ENCODE results near the gene SPATA46.
A peak's percentile ranks its signal among the peaks of the same experiment; 100 is the strongest.
"Not testable (repeated sequence)": the region's sequence is repeated elsewhere in the genome, so short reads cannot be mapped to it uniquely, and the experiment has no call there.

The SPATA46 gene, protein sequence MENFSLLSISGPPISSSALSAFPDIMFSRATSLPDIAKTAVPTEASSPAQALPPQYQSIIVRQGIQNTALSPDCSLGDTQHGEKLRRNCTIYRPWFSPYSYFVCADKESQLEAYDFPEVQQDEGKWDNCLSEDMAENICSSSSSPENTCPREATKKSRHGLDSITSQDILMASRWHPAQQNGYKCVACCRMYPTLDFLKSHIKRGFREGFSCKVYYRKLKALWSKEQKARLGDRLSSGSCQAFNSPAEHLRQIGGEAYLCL

DNA sequence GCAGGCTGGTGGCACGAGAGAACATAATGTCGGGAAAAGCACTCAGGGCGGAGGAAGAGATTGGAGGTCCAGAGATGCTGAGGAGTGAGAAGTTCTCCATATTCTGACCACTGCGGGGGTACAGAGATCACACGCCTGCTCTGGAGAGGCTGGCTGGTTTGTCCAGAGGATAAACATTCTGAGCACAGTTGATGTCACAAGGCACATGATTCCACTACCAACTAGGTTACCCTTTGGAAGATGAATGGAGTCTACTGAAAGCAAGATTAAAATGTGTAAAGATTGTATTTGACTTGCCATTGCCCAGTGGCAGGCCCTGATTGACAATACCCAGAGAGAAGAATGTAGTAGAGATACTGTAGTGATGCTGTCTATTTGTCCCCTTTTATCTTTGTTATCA, at the start of gene SPATA46:
TSS of gene SPATA46 (minus strand) at position 164 of the 400 bp plus-strand sequence. CDS start at position 100, 64 bp downstream.
- DNase-seq: no peak

DNA sequence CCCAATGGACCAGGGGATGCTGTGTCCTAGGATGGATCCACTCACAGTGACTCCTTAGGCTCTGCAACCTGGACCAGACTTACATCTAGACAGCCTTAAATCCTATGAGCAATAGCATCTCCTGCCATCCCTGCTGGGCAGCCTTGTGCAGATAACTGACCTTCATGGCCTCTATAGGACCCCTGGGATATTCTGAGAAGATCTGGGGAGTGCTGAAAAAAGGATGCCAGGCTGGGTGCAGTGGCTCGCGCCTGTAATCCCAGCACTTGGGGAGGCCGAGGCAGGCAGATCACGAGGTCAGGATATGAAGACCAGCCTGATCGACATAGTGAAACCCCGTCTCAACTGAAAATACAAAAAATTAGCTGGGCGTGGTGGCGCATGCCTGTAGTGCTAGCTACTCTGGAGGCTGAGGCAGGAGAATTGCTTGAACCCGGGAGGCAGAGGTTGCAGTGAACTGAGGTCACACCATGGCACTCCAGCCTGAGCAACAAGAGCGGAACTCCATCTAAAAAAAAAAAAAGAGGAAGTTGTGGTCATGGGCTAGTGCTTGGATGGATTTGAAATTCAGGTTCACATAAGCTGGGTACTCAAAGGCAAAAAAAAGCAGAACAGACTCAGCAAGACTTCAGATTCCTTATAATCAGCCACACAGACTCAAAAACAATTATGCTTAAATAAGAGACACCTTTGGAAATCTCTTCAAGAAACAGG, 46.2 kb upstream of the SPATA46 start:
- no peak for DNase-seq

DNA sequence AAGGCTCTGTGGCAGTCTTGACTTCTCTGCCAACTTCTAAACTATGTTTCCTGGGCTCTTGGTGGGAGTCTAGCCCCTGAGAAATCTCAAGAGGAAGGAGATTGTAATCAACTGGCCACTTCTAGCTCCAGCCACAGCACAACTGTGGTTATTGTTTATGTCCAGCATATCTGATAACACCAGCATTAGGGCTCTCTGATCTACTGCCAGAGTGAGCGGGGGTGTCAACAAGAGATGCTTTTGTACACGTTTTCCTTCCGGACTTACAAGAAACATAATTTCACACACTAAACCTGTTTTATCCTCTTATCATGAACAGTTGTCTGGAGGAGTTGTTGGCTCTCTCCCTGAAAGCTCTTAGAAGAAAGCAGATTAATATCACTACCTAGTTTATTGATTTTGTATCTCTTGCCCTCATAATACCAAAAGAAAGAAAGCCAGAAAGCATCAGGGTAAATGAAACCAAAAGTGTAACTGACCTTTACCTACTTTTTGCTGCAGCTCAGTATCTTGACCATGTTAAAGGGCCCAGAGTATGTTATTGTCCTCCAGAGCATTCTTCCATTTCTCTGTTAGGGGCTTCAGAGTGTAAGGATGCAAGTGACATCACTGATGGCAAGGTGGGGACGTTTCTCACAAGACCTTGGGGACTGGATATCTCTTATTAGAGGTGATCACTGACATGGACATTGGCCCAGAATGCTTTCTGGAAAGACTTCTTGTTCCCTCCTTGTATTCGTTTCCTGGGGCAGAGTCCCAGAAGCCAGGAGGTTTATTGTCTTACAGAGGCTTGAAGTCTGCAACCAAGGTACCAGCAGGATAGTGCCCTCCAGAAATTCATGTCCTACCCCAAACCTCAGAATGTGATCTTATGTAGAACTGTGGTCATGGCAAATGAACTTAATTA, 44.9 kb upstream of the SPATA46 start:
- DNase-seq: no peak

DNA sequence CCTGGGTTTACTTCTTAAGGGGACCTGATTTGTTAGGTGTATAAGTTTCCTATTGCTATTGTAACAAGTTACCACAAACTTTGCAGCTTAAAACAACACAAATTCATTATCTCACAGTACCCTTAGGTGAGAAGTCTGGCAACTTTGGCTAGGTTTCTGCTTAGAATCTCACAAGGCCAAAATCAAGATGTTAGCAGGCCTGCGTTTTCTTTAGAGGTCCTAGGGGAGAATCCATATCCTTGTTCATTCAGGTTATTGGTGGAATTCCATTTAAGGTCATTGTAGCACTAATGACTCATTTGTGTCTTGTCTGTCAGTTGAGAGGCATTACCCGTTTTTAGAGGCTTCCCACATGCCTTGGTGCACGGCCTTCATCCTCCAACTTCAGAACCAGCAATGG, 43.5 kb upstream of the SPATA46 start:
- no peak for DNase-seq

DNA sequence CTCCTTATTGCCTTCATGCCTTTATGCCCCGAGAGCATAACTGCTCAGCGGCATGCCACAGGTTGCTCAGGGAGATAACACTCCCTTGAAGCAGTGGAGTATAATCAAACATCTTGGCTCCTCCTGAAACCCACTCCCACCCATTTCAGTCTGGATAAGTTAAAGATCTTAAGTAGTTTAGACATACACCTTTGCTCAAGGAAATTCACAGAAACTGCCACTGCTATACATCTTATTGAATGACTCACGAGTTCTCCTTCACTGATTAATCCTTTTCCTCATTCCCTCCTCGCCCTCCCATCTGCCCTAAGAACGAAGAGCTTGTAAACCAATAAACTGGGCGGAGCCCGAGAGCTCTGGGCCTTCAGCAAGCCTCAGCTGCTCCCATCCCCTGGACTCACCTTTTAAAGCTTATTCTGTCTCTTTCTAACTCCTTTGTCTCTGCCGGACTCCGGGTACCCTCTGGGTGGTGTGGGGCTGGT, 42.8 kb upstream of the SPATA46 start:
- not testable (repeated sequence) for DNase-seq

DNA sequence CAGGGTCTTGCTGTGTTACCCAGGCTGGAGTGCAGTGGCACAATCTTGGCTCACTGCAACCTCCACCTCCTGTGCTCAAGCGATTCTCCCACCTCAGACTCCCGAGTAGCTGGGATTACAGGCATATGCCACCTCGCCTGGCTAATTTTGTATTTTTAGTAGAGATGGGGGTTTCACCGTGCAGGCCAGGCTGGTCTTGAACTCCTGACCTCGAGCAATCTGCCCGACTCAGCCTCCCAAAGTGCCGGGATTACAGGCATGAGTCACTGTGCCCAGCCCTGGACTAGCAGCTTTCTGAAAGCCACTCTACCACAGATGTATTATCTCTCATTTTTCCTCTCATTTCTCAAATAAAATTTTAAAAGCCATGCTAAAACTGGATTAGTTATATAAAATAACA, 41.9 kb upstream of the SPATA46 start:
- DNase-seq: not testable (repeated sequence)

DNA sequence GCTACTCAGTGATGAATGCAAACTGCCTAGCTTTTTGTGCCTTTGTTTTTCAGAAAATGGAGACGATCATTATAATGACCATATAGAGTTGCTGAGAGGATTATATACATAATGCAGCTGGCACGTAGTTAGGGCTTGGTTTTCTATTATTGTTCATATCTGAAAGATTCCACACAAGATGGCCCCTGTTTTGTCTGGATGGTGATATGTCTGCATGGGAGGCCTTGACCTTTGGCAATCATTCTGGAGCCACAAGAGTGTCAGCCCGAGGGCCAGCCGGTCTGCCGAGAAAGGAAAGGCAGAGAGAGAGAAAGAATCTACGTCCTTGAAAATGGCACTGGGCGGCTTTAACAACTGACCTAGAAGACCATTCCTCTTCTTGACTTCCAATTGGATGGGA, 41.0 kb upstream of the SPATA46 start:
- no peak for DNase-seq

DNA sequence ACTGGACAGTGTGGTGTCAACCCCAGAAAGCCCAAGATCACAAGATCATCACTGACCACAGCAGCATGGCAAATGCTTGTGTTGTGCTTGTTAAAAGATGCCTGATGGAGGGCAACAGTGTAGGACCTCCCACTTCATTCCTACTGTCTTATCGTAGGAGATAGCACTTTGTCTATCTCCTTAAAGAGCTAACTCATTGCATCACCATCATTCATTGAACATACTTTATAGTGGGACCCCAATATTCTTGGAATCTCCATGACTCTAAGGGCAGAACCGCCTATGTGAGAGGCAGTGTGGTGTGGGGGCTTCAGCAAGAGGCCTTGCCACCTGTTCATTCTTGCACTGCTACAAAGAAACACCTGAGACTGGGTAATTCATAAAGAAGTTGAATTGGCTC, 40.3 kb upstream of the SPATA46 start:
- DNase-seq: no peak

DNA sequence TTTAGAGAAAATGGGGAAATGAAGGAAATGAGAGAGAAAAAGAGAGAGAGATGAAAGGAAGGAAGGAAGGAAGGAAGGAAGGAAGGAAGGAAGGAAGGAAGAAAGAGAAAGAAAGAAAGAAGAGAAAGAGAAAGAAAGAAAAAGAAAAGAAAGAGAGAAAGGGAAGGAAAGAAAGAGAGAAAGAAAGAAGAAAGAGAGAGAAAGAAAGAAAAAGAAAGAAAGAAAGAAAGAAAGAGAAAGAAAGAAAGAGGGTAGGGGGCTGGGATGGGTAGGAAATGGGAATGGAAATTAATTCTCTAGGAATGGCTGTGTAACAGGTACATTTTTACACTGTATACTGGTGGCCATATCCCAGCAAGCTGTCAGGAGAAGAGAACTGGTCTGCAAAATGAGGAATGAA, 39.6 kb upstream of the SPATA46 start:
- DNase-seq: no peak

DNA sequence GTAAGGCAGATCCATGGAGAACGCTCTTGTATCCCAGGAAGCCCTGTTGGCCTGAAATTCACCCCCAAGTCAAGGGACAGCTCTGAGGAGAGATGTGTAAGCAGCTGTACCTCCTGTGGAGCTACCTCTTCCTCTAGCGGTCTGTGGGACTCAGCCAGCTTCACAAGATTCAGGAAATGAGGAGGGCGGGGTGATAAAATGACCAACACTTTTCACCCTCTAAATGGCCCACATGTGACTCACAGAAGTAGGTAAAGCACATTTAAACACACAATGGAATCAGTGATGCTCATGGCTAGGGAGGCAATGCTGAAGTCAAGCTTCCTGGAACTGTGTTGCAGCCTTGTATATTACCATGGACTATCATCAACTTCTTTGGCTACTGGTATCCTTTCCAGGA, 35.3 kb upstream of the SPATA46 start, which contains the start of gene SH2D1B:
TSS of gene SH2D1B (minus strand) at position 135 of the 400 bp plus-strand sequence. CDS start at position 15, 120 bp downstream.
- no peak for DNase-seq

DNA sequence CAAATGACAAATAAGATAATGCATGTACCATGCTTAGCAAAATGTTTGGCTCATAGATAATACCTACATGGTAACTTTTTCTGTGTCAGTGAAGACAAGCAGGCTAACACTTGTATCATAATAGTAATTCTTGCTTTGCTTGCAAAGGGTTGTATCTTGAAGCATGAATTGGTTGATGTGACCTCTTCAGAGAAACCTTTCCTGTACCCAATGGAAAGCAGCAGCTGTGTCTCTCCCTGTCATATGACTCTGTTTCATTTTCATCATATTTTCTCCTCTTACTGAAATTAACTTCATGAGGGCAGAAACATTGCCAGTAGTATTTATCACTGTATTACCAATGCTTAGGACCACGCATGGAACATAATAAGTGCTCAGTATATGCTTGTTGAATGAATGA, 30.9 kb upstream of the SPATA46 start:
- no peak for DNase-seq

DNA sequence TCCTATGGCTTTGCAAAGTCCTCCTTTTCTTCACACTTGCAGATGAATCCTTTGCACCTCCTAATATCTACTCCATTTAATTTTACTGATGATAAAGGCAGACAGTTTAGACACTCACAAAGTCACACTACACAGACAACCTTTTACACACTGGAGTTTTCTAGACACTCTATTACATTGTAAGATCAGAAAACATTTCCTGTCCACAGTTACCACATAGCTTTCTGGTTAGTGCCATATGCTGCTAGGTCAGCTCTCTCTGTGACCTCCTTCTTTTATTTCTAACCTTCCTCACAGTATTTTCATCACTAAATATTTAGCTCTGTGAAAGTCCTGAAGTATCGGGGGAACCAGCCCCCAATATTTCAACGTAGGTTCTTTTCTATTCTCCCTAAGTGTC, 30.2 kb upstream of the SPATA46 start:
- DNase-seq: no peak

DNA sequence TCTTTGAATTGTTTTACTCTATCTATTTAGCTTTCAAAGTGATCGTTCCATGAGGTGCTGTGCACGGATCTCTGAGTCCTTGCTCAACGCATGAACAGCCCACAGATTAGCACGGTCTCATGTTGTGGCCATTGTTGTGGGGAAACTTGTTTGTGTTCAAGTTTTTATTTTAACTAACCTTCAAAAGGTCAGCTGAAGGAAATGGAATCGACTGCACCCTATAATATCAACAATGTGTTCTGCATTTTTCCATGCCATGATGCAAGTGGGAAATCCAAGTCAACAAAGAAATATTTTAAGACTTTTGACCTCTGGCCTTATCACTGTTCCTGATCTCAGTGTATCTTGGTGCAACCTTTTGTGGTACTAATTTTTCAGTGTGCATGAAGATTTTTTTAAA, 29.1 kb upstream of the SPATA46 start:
- no peak for DNase-seq

DNA sequence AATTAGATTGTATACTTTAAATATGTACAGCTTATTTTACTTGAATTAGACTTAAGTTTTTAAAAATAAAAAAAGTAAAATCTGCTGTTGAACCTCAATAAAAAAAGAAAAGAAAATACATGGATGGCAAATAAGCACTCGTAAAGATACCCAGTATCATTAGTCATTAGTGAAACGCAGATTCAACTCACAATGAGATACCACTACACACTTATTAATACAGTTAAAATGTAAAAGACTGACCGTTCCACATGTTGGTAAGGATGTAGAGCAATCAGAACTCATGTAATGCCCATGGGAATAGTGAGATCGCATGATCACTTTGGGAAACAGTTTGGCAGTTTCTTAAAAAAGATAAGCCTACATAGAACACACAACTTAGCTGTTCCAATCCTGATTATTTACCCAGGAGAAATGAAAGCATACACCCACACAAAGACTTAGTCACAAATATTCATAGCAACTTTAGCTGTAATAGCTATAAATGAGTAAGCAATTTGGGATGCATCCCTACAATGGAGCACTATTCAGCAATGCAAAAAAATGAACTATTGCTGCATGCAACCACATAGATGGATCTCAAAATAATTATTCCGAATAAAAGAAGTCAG, 28.0 kb upstream of the SPATA46 start:
- DNase-seq: no peak

DNA sequence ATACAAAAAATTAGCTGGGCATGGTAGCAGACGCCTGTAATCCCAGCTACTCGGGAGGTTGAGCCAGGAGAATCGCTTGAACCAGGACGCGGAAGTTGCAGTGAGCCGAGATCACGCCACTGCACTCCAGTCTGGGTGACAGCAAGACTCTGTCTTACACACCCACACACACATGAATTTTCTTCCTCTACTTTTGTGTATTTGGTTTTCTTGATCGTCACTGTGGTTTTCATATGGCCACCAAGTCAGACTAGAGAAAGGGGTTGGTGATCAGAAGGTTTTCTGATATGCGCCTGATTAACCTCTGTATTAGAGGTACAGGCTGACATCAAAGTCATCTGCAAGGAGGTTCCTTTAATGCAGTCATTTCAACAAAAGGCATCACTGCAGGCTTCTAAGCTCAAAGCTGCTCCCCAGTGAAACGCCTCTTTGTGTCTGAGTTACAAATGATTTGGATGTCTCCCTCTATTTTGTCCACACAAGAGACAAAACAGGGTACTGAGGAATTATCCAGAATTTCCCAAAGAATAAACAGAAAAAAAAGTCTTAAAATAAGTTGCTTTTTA, 24.2 kb upstream of the SPATA46 start:
- no peak for DNase-seq

DNA sequence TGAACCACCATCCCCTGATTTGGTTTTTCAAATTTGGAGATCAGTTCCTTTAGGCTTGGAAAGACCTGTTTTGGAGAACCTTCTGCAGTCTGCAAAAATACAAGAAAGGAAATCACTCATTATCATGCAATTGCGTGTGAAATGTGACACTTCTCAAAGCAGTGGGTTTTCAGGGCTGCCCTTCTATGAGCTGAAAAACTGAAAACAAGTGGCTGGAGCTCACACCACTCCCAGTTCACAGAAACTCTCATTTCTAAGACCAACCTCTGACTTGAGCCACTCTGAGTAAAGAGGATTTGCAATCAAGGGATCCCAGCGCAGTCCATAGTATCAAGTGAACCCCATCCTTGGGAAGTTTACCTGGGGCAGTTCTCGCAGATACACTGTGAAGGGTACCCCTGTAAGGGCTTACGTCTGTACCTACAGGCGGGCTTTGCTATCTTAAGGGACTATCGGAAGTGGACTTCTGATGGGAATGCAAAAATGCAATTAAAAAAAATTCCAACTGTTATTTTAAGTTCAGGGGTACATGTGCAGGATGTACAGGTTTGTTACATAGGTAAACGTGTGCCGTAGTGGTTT, 22.4 kb upstream of the SPATA46 start:
- DNase-seq: no peak

DNA sequence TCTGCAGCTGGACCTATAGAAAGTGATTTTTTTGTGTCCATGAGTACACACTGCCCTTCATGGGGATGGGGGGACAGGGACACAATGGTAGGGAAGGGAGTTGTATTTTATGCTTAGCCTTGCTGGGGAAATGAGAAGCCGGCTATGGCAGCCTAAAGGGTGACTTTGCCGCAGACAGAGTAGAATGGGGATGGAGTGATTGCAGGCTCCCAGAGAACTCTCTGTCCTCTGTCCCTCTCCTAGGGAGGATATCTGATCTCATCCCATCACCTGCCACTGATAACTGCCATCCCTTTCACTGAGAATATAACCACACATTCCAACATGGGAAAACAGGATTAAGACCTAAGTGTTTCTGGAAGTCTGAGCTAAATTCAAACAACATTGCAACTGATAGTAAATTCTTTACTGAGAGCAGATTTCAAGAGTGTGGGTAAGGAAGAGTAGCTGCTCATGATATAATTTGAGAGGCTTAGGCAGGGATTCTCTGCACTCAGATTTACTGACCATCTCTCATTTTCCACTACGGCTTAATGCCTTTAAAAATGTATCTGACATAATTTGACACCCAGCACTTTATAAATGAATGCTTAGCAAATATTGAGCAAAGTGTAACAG, 21.4 kb upstream of the SPATA46 start:
- DNase-seq: peak; percentile 22

DNA sequence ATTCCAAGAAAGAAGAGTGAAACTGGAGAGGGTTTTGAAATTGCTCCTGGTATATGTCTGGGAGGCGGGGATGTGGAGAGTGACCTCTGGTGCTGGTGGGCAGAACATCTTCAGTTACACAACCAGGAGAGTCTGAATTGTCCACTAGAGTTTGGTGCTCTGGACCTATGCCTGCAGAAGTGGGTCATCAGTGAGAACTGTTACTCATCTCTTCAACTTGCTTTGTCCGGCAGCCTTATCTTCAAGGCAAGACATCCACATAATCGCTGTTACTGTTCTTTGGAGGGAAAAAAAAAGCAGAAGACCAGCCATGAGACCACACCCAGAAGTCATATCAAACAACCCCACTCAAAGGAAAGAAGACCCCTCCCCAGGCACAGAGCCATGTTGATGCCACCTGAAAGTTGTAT, 20.4 kb upstream of the SPATA46 start:
- no peak for DNase-seq

DNA sequence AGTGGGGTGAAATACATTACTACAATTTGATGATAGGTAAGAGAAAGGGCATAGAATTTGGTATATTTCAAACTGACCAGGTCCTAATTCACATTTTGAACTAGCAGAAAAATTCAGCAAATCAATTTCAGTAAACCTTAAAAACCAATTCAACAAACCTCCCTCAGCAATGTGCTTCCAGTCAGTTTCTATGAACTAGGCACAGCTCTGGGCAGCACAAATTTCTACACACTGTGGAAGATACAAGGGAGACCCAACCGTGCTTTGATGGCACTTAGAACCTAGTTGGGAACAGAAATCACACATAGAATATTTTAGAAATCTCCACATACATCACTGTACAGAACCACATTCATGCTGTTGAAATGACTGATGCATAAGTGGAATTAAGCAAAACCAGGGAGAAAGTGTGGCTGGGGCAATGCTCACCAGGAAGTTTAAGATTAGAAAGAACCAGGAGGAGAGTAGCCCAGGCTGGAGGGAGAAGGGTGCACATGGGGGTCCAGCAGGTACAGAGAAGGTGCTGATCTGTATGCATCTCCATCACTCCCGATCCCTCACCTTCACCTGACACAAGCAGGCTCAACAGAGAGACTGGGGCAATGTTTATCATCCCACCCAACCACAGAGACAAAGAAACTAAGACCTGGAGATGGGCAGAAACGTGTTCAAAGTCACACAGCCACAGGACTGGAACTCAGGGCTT, 19.7 kb upstream of the SPATA46 start:
- no peak for DNase-seq

DNA sequence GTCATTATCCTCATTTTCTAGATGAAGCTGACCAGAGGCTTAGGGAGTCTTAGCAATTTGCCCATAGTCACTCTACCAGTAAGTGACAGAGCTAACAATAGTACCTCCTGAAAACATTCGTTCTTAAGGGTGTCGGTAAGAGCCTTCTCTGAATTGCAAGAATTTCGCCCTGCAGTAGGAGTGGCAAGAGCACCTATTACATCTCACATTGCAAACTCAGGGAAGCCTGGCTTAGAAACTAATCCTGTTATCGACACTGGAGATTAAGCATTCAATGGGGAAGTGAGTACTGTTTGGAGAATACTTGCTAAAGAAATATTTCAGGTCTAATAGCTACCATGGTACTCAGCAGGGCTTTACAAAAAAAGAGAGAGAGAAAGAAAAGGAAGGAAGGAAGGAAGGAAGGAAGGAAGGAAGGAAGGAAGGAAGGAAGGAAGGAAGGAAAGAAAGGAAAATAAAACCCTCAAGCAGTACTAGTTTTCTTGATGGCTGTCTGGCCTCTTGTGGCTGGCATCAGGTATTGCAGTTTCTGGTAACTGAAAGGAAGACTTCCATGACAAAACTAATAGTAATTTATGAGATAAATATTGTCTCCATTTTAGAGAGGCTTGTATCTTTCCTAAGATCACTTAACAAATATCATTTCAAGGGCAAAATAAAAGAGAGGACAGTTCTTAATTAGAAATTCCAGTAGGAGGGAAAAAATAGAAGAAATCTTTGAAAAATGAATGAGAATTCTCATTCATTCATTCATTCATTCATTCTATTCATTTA, 15.3 kb upstream of the SPATA46 start:
- DNase-seq: peak; percentile 35
